HG02970 (cell line): ENCODE results near the gene PSD2.

Experiments used
- ATAC-seq: cut with Tn5 transposase; IDR thresholded peaks from one replicate; pipeline ENCODE4 v1.9.1; 2021; ENCODE audit warnings: mild to moderate bottlenecking, moderate library complexity, moderate number of reproducible peaks; ENCODE audit not compliant: unreplicated experiment, low FRiP score

Gene PSD2

DNA sequence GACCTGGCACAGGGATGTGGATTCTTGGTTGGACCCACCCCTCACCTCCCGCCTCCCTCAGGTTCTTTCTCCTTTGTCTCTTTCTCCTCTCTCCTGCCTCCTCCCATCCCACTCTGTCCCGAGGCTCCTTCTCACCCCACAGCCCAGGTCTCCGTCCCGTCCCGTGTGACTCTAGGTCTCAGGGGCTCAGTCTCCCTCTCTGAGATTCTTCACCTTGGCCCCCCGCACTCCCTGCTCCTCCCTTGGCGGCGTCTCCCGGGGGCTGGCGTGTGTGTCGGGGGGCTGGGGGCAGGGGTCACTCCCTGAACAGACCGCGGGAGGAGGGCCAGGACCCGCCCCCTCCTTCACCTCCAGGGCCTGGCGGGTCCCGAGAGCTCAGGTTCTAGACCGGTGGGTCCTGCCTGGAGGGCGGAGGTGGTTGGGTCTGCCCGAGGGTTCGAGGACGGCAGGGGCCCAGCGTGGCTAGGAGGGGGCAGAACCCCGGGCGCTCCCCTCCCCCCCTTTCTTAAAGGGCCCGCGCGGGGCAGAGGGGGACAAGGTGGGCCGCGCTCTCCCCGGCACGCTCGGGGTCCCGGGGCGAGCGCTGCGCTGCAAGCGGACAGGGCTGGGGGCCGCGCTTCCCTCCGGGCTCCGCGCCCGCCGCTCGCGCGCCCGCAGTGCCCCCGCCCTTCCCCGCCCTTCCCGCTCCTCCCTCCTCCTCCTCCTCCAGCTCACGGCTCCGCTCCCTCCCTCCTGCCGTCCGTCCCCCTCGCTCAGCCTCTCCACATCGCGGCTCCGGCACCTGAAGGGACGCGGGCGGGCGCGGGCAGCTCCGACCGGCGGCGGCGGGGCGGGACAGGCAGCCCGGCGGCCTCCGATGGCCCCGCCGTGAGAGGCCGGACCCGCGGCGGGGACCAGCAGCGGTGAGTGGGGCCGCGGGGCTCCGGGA is at the start of gene PSD2:
PSD2 (plus strand) TSS at position 735 of the 928 bp plus-strand sequence. CDS start 13,633 bp downstream, outside the sequence.
- no peak for ATAC-seq

DNA sequence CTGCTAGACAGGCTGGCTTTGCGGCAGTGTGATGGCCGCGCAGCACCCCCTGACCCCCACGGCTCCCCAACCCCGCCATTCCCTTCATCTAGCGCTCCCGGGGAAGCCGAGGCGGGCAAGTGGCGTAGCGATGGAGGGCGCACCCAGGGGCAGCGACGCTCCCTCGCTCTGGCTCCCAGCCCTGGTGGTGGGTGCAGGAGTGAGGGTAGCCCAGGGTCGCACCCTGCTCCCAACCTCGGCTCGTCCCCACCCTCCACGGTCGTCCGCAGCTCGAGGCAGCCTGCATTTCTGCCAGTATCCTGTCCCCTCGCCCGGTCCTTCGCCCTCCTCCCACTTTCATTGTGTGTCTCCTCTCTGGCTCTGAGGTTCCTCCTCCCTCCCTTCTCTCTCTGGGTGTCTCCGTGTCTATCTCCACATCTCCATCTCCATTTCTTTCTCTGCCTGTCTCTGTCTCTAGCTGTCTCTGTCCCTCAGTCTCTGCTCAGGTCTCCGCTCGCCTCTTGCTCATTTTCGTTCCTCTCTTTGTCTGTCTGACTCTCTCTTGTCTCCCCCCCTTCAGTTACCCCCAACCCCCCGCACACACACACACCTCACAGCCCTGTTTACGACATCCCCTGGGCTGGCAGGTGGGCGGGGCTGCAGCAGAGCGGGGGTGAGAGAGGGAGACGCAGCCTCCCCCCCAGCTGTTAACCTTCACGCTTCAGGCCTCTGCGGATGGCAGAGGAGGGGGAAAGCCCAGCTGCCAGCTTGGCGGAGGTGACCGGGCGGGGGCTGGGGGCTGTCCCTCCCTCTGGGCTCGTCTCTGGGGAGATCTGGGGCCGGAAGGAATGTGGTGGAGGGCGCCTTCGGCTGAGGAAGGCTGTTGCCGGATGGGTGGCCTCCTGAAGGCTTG is 48.7 kb upstream of the PSD2 start:
- ATAC-seq = no peak

DNA sequence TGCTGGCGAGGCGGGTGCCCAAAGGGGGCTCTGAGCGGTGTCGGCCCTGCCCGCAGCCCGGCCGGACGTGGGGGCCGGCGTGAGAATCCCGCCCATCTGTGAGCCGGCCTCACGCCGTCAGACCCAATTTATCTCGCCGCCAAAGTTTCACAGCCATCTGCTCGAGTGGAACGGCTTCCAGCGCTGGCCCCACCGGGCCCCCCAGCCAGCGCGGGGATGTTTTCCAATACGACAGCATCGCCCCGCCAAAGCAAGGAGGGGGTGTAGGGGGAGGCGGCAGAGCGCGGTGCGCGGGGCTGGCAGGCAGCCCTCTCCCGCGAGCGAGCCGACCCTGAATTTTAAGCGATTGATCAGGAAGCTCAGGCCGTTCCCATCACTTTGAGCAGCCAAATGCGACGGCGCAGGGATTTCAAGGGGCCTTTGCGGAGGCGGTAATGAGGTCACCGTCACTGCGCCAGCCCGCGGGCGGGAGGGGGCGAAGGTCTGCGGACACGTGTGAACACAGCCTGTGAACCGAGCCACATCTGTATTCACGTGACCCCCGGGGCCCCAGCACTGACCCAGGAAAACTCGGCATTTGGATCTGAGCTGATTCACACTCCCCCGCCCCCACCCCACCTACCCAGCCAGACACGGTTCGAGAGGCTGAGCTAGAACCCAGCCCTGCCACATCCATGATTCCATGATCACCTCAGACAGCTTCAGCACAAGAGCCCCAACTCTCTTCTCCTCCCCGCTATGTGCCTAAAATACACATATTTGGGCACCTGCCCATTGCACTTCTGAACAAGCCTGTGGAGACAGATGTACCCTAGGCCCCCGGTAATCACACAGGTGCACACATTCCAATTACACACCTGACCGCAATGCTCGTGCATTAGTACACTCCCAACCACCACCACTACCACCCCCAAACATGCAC is 47.8 kb upstream of the PSD2 start:
- ATAC-seq = no peak

DNA sequence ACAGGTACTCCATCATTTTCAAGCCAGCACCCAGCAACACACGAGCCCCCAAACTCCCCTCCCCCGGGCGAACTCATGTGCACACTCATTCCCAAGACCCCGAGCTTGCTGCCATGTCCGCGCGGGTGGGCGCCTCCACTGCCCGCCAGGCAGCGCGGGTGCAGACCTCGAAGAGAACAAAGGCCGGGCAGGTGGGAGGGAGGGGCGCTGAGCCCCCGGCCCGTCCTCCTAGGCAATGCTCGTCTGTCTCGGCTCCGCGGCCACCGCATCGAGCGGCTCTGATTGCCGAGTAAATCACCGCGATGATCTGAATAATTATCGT is 47.1 kb upstream of the PSD2 start:
- ATAC-seq = no peak

DNA sequence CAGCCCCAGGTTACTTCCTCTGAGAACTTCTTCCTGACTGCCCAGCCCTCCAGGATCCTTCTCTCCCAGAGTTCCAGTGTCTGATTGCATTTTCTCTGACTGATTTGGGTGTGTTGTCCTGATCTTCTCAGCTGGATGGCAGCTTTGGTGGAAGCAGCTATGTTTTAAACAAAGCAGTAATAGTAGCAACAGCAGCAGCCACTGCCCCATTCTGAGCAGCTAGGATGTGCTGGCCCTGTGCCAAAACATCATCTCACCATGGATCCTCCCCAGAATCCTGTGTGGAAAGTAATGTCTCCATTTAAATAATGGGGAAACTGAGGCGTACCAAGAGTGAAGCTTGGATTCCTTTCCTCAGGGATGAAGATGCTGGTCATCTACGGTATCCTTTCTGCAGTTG is 46.4 kb upstream of the PSD2 start:
- ATAC-seq = no peak

DNA sequence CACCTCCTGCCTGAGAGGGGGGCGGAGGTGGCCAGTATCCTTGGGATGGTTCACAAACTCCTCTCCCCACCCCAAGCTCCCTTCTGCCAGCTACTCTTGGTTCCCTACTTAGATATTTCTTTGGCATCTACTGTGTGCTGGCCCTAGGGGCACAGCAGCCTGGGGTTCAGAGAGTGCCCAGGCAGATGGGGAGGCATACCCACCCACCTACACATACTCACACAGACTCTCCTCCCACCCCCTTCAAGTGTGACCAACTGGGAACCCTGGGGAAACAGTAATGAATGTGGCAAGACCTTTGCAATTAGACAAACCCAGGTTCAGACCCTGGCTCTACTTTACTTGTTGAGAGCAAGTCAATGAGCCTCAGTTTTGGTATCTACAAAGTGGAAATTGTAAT is 44.4 kb upstream of the PSD2 start:
- ATAC-seq = no peak

DNA sequence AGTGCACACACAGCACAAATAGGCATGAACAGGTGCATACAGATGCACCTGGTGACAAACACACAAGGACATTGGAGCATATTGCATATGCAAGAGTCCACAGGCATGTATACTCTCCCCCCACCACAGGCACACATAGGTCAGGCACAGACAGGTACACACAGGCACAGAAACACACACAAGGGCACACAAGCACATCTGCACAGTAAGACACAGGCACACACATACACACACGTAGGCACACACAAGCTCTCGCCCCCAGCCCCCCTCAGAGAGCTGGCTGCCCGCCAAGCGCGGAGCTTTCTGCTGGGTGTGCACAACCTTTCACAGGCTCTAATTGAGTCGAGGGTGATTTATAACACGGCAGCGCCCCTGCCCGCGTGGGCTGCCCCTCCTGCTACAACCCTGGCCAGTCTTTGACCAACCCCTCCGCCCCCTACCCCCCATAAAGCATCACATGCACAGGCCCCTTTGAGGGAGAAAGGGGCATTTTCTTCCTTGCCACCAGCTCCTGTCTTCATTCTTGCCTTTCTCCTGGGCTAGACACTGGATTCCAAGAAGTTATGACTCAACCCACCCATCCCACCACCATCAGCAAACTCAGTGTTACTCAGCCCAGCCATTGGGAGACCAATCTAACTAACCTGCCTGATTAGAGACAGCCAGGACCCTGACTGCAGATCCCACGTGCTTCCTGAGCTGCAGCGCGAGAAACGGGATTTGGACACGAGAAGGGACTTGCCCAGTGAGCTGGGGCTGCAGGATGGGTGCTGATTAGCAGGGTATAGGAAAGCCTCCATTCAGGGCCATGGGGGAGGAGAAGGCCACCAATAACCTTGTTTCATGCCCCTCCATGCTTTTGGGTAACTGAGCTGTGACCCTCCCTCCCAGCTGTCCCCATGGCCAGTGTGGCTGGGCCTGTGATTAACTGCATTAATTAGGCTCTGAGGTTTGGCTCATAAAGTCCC is 42.8 kb upstream of the PSD2 start:
- ATAC-seq = no peak

DNA sequence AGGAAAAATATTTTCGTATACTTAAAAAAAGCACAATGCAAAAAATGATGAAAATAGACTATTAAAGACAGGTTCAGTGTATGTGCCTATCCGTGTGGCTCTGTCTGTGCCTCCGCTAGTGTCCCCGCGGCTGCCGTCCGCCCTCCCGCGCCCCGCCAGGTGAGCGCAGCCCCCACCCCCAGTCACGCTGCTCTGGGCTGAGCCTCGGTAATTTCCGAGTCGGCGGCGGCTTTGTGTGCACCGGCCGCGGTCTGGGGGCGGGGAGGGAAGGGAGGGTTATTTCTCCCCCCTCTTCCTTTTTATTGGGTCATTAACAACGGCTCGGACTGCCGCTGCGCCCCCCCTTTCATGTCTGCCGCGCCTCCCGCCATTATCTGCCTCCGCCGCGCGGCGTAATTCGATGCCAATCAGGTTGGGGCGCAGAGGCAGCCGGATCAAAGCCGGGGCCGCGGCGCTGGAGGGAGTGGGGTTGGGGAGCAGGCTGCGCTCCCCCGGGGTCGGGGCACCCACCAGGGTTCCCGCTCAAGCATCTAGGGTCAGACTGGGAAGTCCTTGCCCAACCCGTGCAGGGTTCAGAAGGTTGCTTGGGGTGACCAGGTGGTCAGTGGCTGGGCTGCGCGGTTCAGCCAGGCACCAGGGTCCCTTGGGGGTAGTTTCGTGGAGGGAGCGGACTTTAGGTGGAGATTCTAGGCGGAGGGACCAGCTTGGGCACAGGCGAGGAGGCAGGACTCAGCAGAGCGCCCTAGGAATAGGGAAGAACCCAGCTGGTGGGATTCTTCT is 39.5 kb upstream of the PSD2 start:
- ATAC-seq = no peak

DNA sequence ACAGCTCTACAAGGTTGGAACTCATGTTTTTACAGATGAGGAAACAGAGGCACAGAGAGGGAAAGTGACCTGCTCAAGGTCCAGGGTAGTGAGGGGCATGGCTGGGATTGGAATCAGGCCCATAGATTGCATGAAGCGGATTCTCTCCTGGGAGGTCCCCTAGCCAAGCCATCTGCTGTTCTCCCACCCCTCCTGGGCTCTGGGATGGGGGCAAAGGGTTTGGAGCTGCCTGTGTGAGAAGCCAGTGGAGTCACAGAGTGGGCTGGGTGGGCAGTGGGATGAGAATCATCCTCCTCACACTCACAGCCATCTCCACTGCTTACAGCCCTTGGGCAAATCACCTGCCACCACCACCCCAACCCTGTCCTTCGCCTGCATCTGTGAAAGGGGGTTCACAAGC is 38.6 kb upstream of the PSD2 start:
- no peak for ATAC-seq

DNA sequence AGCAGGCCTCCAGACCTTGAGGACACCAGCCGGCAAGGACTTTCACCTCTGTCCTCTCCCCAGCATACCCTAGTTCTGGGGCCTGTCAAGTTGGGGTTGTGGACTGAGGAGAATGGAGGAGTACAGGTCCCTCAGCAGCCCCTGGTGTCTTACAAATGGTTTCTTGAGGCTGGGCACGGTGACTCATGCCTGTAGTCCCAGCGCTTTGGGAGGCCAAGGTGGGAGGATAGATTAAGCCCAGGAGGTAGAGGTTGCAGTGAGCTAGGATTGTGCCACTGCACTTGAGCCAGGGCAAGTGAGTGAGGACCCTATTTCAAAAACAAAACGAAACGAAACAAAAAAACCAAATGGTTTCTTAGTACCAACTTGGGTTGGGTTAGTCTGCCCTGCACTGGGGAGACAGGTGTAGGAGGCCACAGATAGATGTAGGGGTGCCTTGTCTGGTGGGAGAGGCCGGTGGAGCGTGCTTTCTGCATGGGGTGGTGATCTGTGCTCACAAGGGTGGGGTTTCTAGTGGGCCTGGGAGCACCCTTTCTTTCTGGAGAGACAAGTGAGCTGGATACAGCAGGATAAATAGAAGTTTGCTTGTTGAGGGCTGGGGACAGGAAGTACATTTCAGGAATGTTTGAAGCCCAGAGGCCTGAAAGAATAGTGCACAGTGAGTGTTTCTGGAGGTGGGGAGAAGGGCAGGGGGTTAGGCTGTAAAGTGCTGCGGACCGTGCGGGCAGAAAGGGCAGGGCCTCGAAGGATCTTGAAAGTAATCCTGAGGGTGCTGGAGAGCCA is 37.7 kb upstream of the PSD2 start:
- ATAC-seq = no peak

DNA sequence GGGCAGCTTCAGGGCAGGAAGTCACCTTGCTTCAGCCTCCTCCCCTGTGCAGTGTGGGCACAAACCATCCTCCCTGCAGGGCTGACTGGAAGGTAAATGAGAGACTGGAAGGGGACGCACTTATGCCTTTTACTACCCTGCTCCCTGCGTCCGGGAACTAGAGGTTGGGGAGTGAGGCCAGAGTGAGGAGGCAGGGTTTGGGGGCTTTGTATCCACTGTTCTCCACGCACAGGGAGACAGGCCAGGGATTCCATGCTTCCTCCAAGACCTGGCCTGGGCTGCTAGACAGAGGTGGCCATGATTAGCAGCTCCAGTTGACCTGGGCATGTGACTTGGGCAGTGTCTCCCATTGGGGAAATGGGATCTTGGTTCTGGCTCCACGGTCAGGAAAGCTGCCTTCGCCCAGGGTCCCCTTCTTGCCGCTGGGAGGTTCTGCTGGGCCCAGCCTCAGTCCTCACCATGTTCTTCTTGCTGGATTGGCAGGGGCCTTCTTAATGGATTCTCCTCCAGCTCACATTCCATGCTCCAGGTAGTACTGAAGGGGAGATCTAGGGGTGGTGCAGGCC is 37.0 kb upstream of the PSD2 start:
- no peak for ATAC-seq

DNA sequence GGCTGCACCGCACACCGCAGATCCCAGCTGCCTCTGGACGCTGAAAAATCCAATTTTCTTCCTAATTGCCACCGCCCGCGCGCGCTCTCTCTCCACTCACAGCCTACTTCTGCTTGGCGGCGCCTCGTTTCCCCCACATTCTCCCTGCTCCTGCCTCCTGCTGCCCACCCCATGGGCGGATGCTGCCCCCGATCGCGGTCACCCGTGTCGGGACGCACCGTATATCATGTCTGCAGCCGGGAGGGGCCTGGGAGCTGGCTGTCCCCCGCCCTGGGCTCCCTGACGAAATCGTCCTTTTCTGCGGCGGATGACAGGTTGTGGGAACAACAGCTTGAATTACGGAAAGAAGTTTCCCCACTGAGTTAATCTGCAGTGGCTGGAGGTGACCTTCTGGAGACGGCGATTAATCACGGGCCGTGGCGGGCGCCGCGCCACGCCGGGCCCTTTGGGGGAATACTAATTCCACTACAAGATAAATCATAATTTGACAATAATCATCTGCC is 36.3 kb upstream of the PSD2 start:
- no peak for ATAC-seq

DNA sequence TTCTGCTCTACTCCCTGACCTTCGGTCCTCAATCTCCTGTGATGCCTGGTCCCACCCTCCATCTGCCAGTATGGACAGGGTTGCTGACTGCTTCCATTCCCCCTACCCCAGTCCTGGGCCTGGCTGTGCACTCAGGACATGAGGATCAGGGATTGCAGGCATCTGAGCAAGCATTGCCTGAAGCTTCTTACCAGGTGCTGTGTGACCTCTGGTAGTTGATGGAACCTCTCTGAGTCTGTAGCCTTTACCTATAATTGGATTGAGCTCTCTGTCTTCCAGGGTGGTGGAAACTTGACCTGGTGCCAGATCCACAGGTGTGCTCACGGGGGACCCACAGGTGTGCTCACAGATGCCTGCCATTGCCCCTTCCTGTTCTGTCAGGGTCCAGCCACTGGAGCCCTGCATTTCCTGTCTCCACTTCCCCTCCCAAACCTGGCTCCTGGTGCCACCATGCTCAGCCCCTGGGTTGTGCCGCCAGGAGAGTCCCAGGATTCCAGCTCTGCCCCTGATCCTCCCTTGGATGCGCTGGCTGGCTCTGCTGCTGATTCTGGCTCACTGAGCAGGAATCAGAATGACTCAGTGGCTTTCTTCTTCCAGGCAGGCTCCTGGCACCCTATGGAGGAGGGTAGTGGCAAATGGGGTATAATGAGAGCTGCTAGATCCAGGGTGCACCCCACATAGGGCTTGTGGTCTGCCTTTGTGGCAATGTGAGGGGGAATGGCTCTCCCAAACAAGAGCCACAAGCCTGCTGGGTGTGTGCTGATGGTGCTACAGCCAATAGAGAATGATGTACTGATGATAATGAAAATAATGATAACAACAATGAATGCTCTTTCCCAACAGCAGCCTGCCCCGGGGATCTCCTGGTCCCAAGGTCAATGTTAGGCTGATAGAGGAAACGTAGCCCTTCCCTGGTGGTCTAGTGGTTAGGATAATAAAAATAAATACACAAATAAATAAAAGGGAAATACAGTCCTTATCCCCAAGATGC is 35.2 kb upstream of the PSD2 start:
- no peak for ATAC-seq

DNA sequence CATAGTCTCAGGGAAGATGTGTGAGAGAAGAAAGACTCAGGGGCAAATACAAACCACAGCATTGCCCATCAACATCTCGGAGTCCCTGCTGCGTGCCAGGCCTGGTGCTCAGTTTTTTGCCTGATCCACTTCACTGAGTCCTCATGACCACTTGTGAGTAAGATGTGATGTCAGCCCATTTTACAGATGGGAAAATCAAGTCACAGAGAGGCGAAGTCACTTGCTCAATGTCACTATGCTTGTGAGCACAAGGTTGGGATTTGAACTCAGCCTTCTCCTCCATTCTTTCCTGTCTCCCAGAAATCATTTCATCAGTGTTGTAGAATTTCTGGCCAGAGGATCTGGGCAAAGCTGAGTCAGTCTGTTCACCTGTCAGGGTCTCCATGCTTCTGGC is 34.6 kb upstream of the PSD2 start:
- no peak for ATAC-seq

DNA sequence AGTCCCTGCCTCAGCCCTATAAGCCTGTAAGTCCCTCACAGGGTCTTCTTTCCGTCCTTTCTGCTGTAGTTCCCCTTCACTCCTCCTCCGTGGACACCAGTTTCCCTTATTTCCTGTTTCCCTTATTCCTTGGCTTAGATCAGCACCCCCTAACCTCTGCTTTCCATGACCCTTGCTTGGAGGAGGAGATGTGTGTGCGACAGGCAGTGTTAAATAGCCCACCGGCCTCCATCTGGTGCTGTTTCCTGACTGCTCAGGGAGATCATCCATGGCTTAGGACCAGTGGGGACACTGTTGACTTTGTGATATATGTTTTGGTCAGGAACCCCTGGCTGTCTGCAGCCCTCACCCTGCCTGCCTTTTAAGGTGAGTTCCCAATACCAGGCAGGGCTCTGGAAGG is 34.1 kb upstream of the PSD2 start:
- no peak for ATAC-seq

DNA sequence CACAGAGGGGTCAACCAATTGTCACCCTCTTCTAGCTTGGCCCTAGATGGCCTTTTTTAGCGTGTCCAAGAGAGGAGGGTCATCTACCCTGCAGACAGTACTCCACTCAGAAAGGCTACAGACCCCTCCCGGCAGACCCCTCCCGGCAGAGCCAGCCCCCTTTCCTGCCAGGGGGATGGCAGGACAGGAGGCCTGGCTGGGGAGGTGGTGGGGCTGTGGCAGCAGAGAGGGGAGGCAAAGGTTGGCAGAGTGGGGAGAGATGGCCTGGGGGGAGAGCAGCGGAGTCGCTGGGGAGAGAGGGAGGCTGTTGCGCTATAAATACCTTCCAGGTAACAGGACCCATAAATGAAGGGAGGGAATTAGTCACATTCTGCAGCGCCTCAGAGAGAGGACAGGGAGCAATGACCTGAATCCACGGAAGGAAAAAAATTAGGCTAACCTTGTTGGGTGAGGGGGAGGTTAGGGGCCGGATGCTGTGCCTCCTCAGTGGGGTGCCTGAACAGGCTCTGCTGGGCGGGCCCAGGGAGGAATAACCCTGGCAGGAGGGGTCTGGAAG is 32.9 kb upstream of the PSD2 start:
- no peak for ATAC-seq
